ENCODE measurements around the gene SLC10A3.
A peak's percentile ranks its signal among the peaks of the same experiment; 100 is the strongest.

The SLC10A3 gene

DNA sequence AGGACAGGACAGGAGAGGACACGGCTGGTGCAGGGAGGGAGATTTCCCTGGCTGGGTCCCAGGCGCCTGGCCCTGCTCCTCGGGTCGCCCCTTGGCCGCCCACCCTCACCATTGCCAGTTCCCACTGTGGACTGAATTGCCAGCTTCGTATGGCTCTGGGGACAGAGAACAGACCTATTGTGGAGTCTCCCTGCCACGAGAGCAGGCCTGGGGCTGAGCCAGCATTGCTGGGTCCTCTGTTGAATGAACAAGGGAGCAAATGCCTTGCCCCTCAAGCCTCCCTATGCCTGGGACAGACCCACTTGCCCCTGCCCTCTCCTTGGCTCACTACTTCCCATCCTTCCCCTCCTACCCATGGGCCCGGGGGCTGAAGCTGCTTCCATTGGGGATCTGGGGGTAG lies 28.0 kb downstream of the SLC10A3 start:
- DNase-seq: no peak

GRCh38 chrX:154460326-154460725 lies 30.1 kb downstream of the SLC10A3 start:
- DNase-seq: no peak

DNA sequence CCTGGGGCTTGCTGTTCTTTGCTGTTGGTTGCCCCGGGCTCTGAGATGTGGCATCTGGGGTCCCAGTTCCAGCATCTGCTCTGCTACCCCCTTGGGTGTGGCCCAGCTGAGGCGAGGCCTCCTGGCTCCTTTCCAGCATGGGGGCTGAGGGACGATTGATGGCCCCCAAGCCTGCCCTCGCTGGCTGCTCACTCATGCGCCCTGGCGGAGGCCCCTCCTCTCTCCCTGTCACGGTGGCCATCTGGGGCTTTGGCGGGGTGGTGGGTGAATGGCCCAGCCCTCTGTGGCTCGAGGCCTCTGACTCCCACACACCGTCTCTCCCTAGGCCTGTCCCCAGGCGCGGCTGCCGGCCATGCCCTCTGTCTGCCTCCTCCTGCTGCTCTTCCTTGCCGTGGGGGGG lies 30.6 kb downstream of the SLC10A3 start:
- DNase-seq: no peak

DNA sequence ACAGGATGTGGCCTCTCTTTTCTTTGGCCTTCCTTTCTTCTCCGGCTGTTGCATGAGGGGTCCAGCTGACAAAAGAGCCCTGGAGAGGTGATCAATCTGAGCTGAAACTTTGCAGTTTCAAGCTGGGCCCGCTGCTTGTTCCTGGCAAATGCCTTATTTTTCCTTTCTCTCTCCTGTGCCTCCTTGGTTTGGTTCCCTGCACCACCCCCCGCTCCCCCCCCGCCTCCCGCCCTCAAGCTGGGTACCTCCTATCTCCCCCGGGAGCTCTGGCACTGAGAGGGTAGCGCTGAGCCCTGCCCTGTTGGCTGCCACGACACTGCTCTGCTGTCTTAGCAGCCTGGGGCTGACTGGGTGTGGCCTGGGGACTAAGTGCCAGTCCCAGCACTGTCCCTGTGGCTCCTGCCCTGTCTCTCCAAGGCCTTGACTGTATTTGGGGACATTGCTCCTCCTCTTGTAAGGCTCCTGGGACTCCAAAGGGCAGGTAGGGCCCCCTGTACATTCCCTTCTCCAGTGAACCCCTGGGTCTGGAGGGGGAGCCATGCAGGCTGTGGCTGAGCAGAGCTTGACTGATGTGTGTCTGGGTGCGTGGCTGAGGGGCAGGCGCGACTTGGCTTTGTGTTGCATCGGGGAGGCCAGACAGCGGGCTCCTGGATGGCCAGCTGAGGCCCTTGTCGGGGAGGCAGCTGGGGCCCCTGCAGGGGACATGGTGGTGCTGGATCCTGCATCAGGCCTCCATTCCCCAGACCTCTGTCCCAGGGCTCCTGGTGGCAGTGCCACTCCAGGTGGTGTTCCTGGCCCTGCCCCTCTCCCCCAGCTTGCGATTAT lies 31.3 kb downstream of the SLC10A3 start:
- DNase-seq: peak; percentile 63

DNA sequence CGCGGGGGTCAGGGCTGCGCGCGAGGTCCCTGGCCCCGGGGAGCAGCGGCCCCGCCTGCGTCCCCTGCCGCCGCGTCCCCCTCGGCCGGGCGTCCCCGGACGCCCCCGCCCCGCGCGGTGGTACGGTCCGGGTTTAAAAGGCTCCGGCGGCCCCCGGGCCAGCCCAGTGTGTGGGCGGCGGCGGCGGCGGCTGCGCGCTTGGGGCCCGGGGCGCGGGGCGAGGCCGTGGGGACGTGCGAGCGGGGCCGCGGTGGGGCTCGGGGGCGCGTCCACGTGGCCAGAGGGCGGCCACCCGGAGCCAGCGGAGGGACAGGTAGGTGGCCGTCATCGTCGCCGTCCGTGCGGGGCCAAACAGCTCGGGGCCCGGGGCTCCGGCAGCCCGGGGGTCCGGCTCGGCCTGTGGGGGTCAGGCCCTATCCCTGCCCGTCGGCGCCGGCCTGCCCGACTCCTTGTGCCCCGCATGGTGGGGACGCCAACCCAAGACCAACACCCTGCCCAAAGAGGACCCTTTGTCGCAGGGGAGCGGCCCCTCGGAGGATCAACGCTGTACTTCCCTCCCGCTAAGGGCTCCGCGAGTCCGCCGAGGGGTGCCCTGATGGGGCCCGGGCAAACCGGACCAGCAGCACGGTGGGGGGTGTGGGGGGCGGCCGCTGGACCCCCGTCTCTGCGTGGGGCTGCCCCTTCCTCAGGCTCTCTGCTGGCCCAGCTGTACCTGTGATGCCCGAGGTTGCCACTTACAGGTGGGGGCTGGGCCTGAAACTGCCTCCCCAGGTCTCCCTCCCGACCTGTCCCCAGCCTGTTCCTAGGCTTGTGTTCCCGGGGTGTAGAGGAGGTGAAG lies 32.1 kb downstream of the SLC10A3 start, which contains the start of gene PLXNA3:
Gene PLXNA3, plus strand, starts transcription at position 166 of the 838 bp plus-strand sequence. CDS start 1,903 bp downstream, outside the sequence.
- DNase-seq: peak; percentile 64

GRCh38 chrX:154457491-154458115 lies 32.8 kb downstream of the SLC10A3 start:
- peak; percentile 83 for DNase-seq

DNA sequence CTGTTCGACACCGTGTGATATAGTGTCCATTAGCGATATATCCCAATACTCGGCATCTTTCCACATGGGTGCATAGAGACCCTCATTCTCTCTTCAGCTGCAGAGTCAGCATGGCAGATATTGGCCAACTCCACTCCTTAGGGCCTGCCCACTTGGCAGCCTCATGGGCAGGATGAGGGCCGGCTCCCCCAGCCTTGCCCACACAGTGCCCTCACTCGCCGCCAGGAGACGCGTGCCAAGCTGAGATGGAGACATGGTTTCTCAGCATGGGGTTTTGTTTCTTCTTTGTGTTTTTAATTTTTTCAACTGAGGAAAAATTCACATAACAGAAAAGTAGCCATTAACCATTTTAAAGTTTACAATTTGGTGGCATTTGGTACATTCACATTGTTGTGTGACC lies 37.6 kb downstream of the SLC10A3 start:
- DNase-seq: no peak

GRCh38 chrX:154450312-154450711 lies 40.1 kb downstream of the SLC10A3 start:
- DNase-seq: no peak

DNA sequence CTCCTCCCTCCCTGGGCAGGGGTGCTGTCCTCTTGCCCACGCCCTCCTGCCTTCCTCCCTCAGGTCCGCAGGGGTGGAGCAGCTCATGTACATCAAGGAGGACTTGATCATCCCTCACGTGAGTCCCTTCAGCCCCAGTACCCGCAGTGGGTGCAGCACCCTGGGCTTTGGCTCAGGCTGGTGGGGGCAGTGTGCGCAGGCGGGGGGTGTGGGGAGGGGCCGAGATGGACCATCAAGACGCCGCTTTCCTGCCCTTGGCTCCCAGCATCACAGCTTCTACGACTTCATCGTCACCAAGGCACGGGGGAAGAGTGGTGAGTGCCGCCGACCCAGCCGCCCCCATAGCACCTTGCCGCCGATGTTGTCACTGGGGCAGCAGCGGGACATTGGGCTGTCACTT lies 40.8 kb downstream of the SLC10A3 start:
- DNase-seq: no peak

- no peak for DNase-seq
These were observed 41.9 kb downstream of the SLC10A3 start for GRCh38 chrX:154448484-154448883.

GRCh38 chrX:154446430-154446829 lies 44.0 kb downstream of the SLC10A3 start:
- no peak for DNase-seq

GRCh38 chrX:154445776-154446175 lies 44.7 kb downstream of the SLC10A3 start:
- no peak for DNase-seq

DNA sequence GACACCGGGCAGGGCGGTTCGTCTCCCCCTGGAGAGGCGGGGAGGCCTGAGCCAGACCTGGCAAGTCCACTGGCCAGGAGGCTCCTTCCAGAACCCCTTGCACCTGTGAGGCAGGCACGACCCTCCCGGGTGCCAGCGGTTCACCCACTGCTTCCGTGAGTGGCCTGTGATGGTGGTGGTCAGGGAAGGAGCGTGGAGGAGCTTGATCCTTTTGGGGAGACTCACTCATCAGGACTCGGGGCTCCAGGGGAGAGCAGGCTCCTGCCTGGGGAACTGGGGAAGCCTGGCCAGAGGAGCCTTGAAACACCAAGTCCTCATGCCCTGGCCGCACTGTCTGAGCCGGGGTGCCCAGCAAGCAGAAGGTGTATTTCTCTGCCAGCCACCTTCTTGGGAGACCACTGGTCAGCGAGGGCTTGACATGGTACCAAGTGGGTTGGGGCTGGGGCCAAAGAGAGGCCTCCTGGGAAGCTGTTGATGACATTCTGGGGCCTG lies 45.6 kb downstream of the SLC10A3 start:
- no peak for DNase-seq

DNA sequence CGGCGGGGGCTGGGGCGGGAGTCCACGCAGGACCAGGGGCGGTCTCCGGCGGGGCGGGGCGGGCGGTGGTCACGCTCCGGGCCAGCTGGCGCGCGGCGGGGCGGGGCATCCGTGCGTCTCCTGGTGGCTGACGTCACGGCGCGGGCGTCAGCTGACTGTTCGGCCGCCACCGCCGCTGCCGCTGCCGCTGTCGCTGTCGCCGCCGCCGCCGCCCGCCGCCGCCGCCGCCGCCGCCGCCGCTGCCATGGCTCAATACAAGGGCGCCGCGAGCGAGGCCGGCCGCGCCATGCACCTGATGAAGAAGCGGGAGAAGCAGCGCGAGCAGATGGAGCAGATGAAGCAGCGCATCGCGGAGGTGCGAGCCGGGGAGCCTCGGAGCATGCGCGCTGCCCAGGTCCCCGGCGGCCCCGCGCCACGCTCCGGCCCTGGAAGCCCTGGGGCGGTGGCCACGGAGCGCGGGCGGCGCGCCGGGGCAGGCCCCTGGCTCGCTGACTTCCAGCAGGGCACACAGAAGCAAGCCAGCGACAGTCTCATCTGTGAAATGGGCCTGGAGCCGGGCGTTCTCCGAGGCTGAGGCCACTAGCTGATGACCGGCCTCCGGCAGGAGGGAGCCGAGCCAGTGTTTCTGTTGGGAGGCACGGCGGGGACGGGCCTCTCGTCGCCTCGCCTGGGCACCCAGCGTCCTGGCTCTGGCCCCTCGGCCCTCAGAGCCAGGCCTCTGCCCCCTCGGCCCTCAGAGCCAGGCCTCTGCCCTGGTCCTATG lies 46.3 kb downstream of the SLC10A3 start, which contains the start of gene FAM50A:
Gene FAM50A, plus strand, starts transcription at position 150 of the 763 bp plus-strand sequence. Its CDS starts 95 bp downstream, at position 245.
- DNase-seq: peak; percentile 81

DNA sequence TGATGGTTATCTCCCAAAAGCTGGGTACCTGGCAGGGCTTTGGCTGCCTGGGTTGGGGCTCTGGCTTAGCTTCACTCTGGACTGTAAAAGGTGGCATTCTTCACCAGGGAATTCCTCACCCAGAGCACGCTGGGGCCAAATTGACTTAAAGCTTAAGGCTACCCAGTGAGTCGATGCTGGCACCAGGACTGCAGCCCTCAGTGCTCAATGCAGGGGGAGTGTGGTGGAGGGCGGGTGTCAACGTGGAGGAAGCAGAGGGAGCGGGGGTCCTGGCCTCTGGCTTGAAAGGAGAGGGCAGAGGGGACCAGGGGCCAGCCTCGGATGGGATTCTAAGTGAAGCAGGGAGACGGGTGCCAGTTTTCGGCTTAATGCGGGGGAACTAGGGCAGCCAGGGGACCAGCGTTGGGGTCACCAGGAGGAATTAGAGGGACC lies 46.9 kb downstream of the SLC10A3 start:
- DNase-seq: peak; percentile 11

GRCh38 chrX:154441984-154442707 lies 48.3 kb downstream of the SLC10A3 start:
- no peak for DNase-seq

DNA sequence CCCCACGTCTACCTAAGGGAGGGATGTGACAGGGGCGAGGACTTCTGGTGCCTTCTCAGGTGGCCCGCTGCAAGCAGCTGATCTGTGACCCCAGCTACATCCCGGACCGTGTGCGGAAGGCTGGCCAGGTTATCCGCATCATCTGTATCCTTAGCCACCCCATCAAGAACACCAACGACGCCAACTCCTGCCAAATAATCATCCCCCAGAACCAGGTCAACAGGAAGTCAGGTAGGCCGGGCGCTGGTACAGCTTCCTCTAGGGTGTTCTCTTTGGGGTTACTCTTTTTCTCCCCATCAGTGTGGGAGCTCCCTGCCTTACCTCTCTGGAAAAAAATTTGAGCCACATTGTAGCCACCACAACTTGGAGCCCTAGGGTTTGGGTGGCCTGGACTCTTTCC lies 48.9 kb downstream of the SLC10A3 start:
- DNase-seq: no peak

DNA sequence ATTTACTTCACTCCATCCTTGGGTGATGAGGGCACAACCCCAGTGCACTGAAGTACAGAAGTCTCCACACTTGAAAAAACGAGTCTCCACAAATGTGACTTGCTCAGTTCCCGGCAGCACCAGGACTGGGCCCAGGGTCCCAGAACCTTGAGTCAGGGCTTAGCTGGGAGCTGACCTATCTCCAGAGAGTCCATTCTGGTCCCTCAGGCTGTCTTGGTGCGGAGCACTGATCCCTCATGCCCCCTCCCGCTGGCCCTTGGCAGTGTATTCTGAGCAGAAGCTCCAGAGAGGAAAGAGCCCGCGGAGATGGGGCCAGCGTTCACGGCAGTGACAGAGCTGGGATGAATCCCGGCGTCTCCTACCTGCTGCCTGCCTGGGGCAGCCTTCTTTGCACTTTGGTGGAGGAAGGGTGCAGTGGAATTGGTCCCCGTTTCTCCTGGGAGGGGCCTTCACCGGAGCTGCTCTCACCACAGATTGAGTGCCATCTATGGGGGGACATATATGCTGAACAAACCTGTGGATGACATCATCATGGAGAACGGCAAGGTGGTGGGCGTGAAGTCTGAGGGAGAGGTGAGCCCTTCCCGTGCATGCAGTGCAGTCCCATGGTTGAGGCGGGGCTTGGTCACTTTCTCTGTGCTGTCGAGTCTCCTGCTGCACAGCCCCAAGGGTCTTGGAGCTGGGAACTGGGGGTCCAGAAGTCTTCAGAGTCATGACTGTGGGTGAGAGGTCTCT lies 49.6 kb downstream of the SLC10A3 start:
- no peak for DNase-seq

- DNase-seq: no peak
These were observed 50.6 kb downstream of the SLC10A3 start for GRCh38 chrX:154439841-154440240.

DNA sequence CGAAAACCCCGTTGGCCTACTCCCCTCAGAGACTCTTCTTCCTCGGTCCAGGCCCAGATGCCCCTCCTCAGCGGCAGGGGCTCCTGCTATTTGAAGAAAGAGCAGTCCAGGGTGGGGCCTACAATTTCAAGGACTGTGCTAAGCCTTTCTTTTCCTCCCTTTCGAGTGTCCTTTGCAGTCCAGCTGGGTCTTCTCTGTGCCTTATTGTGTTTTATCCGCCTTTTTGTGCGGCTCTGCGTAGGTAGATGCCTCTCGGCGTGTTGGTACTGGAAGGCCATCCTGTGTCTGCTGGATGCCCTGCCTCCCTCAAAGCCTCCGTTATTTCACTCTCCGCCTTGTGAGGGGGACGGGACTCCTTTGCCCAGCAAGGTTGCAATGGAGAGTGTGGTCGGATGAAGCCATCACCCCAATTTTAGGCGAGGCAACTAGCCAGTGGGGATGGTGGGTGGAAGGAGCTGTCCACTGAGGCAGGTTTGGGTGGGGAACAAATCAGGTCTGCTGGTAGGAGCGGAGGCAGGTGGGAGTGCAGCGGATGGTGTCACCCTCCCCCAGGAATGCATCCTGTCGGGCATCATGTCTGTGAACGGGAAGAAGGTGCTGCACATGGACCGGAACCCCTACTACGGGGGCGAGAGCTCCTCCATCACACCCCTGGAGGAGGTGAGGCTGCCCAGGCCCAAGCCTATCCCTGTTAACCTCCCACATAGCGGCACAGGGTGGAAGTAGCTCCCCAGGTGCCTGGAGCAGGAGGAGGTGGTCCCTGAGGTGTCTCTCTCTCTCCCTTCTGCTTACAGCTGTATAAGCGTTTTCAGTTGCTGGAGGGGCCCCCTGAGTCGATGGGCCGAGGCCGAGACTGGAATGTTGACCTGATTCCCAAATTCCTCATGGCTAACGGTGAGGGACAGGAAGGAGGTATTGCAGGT lies 52.2 kb downstream of the SLC10A3 start:
- DNase-seq: no peak

All from NCI-H1105 (cell line).